Measurements from ENCODE around the gene ZFP1. TPM values are rescaled to one million over a fixed set of nuclear protein-coding genes. Genes with fewer than 3 reads are reported as not detected.

The ZFP1 gene
- total RNA-seq, 120 experiments from 2014 or later = 23.0 to 53.7 (median 36.8) TPM

Other genes with a start within 250 kb of the ZFP1 start
- gene WDR59, start 163.4 kb upstream of the ZFP1 start, total RNA-seq = 100 to 1,000 TPM in 105 of 120 experiments, 10 to 100 TPM in 15; 77.6 to 183 (median 115) TPM
- gene ZNRF1, start 149.5 kb upstream of the ZFP1 start, total RNA-seq = 10 to 100 TPM; 23.1 to 64.5 (median 38.6) TPM
- gene LDHD, start 31.7 kb upstream of the ZFP1 start, total RNA-seq = 10 to 100 TPM; 13.5 to 41.4 (median 22.3) TPM
- gene CTRB2, start 58.6 kb downstream of the ZFP1 start, total RNA-seq = under 1 TPM in 3 of 120 experiments, not detected in 117; 0.61 to 0.94 (median 0.63) TPM
- gene CTRB1, start 70.5 kb downstream of the ZFP1 start, total RNA-seq = 1 to 10 TPM in 1 of 120 experiments, under 1 TPM in 3, not detected in 116; 0.70 to 2.3 (median 0.87) TPM
- gene BCAR1, start 103.1 kb downstream of the ZFP1 start, total RNA-seq = 100 to 1,000 TPM in 52 of 120 experiments, 10 to 100 TPM in 68; 67.8 to 163 (median 96.2) TPM

Data from dorsolateral prefrontal cortex (tissue), 118 donors.